Vagina (tissue), 2 donors: ENCODE results near the gene ACOXL.

ENCODE experiments used
- POLR2A ChIP-seq, 2 donors: fragments of 450-650 bp; IDR thresholded peaks; one replicate each; pipeline ENCODE4 v1.6.1; 2017; ENCODE audit warnings: antibody characterized with exemption in 2 of 2, mild to moderate bottlenecking in 2 of 2, moderate library complexity in 2 of 2
- POLR2AphosphoS5 ChIP-seq, 2 donors: sonication (generic); formaldehyde crosslinking; IDR thresholded peaks; one replicate each; pipeline ENCODE4 v1.9.0; 2017; ENCODE audit warnings: antibody characterized with exemption in 2 of 2, mild to moderate bottlenecking in 2 of 2, low read depth in 1 of 2; ENCODE audit not compliant: insufficient read depth in 1 of 2
- TF ChIP-seq, protein P1 (sequence below), 3 experiments: fragments of 450-650 bp in 2 of 3; fragments of 200-600 bp in 1 of 3; sonication (generic) in 1 of 3; IDR thresholded peaks; one replicate each; pipeline ENCODE4 v1.5.1; 2017 to 2019; ENCODE audit warnings: antibody characterized with exemption in 3 of 3, mild to moderate bottlenecking in 2 of 3, moderate library complexity in 2 of 3

DNA sequence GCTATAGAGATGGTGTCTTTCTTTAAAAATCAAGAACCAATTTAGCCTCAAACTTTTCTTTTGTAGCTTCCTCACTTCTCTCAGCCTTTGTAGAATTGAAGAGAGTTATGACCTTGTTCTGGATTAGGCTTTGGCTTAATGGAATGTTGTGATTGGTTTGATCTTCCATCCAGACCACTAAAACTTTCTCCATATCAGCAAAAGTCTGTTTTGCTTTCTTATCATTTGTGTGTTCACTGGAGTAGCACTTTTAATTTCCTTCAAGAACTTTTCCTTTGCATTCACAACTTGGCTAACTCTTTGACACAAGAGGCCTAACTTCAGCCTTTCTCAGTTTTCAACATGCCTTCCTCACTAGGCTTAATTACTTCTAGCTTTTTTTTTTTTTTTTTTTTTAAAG lies 193.1 kb downstream of the ACOXL start:
- TF ChIP-seq POLR2A (IDR thresholded peaks at IDR 0.05) (no peak), POLR2AphosphoS5 (IDR thresholded peaks at IDR 0.05; ENCODE audit: insufficient read depth in 1 of 2, low read depth in 1 of 2) (no peak)
- TF ChIP-seq, protein P1, sequence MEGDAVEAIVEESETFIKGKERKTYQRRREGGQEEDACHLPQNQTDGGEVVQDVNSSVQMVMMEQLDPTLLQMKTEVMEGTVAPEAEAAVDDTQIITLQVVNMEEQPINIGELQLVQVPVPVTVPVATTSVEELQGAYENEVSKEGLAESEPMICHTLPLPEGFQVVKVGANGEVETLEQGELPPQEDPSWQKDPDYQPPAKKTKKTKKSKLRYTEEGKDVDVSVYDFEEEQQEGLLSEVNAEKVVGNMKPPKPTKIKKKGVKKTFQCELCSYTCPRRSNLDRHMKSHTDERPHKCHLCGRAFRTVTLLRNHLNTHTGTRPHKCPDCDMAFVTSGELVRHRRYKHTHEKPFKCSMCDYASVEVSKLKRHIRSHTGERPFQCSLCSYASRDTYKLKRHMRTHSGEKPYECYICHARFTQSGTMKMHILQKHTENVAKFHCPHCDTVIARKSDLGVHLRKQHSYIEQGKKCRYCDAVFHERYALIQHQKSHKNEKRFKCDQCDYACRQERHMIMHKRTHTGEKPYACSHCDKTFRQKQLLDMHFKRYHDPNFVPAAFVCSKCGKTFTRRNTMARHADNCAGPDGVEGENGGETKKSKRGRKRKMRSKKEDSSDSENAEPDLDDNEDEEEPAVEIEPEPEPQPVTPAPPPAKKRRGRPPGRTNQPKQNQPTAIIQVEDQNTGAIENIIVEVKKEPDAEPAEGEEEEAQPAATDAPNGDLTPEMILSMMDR (IDR thresholded peaks at IDR 0.05): no peak
